Peyer's patch (tissue), 4 donors: Measurements from ENCODE around the gene BTG4. TPM values are rescaled to one million over a fixed set of nuclear protein-coding genes. Genes with fewer than 3 reads are reported as not detected.
A peak's percentile ranks its signal among the peaks of the same experiment; 100 is the strongest.

ENCODE experiments used
- DNase-seq, 3 donors: peaks; one replicate each; pipeline ENCODE4 v3.0.0-alpha.2; 2017 to 2019
- H3K27ac ChIP-seq, 4 donors: fragments of 200-600 bp; sonication (generic); one replicate each; pipeline ENCODE4 v1.5.1; 2016 to 2019
- H3K27me3 ChIP-seq, 2 donors: fragments of 200-600 bp; sonication (generic); one replicate each; pipeline ENCODE4 v1.5.1; 2019
- H3K36me3 ChIP-seq, 3 donors: fragments of 200-600 bp; sonication (generic); one replicate each; pipeline ENCODE4 v1.5.1; 2016 to 2019
- H3K4me1 ChIP-seq, 4 donors: fragments of 200-600 bp; sonication (generic); one replicate each; pipeline ENCODE4 v1.5.1; 2016 to 2019
- H3K4me3 ChIP-seq, 4 donors: fragments of 200-600 bp; sonication (generic); 1 replicate in 3 of 4; 2 replicates in 1 of 4; pipeline ENCODE4 v1.5.1; 2016 to 2019; ENCODE audit warnings: mild to moderate bottlenecking in 1 of 4
- H3K9me3 ChIP-seq, 4 donors: fragments of 200-600 bp; sonication (generic); one replicate each; pipeline ENCODE4 v1.5.1; 2016 to 2019; ENCODE audit warnings: mild to moderate bottlenecking in 1 of 4
- CTCF ChIP-seq, 6 experiments: fragments of 450-650 bp in 4 of 6; fragments of 200-600 bp in 2 of 6; sonication (generic) in 1 of 6; IDR thresholded peaks; one replicate each; pipeline ENCODE4 v1.5.1; 2017 to 2019; ENCODE audit warnings: antibody characterized with exemption in 6 of 6, mild to moderate bottlenecking in 3 of 6, moderate library complexity in 1 of 6
- POLR2A ChIP-seq, 2 donors: fragments of 450-650 bp; IDR thresholded peaks; one replicate each; pipeline ENCODE4 v1.5.1; 2017; ENCODE audit warnings: antibody characterized with exemption in 2 of 2, mild to moderate bottlenecking in 2 of 2, moderate library complexity in 2 of 2
- total RNA-seq, 4 donors: library from RNA; depleted of rRNA; stranded (reverse); fragments of >200 nt; gene quantifications; one replicate each; pipeline ENCODE4 v1.1.0, GENCODE V29; 2016

The BTG4 gene
- total RNA-seq, 4 donors from 2014 or later: not detected

DNA sequence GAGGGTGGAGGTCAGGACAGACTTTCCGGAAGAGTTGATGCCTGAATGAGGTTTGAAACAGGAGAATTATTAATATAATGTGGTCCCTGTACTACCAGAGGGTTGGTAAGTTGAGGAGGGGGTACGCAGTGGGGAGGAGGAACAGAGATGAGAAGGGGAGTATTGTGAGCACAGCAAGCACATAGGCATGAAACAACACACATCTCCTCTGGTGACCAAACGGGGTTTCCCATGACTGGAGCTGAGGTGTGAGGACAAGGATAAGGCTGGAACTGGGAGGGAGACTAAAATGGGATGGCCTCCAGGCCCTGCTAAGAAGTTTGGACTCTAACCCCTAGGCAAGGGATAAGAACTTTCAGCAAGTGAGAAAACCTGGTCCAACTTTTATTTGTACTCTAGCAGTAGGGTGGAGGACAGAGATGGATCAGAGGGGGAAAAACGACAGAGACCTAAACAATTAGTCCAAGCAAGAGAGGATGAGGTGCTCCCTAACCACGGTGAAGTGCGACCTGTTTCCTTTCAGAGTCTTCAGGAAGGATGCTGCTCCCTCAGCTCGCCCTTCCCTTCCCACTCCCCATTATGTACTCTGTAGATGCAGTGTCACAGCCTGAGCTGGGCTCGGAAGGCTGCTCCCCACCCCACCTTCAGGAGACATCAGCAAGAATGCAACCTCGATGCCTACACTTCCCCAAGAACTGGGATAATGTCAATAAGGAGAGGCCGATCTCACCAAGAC is 59.2 kb downstream of the BTG4 start:
- TF ChIP-seq POLR2A (IDR thresholded peaks at IDR 0.05): no peak
- TF ChIP-seq CTCF (IDR thresholded peaks at IDR 0.05): no peak
- Histone ChIP-seq H3K4me3 (no peak overlapping the region), H3K27ac (no peak overlapping the region), H3K9me3 (no peaks in the 10 kb centered on the region), H3K4me1 (no peaks in the 10 kb centered on the region), H3K36me3 (no peaks in the 10 kb centered on the region), H3K27me3 (no peaks in the 10 kb centered on the region)
- no peak for DNase-seq

DNA sequence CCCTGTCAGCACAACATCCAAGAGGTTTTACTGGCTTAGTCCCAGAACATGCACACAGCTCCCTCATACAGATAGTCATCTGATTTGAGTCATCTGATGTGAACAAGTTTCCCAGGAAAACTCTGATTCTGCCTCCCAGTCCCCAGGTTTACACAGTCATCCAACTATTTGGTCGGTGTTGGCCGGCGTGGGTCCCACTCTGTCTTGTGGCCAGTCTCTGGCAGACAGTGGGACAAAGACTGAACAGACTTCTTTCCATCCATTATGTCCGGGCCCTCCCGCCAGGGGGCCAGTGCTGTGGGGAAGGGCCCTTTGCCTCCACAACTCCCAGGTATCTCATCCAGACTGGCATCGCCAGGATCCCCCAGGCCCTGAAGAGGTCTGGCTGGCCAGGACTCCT is 60.0 kb downstream of the BTG4 start:
- Histone ChIP-seq H3K27ac (no peak overlapping the region), H3K36me3 (no peaks in the 10 kb centered on the region), H3K27me3 (no peaks in the 10 kb centered on the region), H3K4me3 (no peak overlapping the region), H3K9me3 (no peaks in the 10 kb centered on the region), H3K4me1 (no peaks in the 10 kb centered on the region)
- no peak for DNase-seq
- no peak for TF ChIP-seq CTCF (IDR thresholded peaks at IDR 0.05)

- peak in 1 of 3 donors; percentile 49 for DNase-seq
These were observed 61.5 kb downstream of the BTG4 start for GRCh38 chr11:111450480-111451320.

GRCh38 chr11:111449696-111450479 is 62.3 kb downstream of the BTG4 start:
- DNase-seq: no peak
- Histone ChIP-seq H3K9me3 (no peaks in the 10 kb centered on the region), H3K4me1 (no peaks in the 10 kb centered on the region), H3K27ac (no peak overlapping the region), H3K4me3 (no peak overlapping the region), H3K27me3 (no peaks in the 10 kb centered on the region), H3K36me3 (no peaks in the 10 kb centered on the region)
- TF ChIP-seq POLR2A (IDR thresholded peaks at IDR 0.05) (no peak), CTCF (IDR thresholded peaks at IDR 0.05) (no peak)

More at GRCh38 chr11:111450480-111451320, 61.5 kb downstream of the BTG4 start:
- no peak overlapping the region for H3K4me3 ChIP-seq
- no peaks in the 10 kb centered on the region for H3K27me3 ChIP-seq
- H3K27ac ChIP-seq: no peak overlapping the region
- TF ChIP-seq POLR2A (IDR thresholded peaks at IDR 0.05): no peak
- no peak for TF ChIP-seq CTCF (IDR thresholded peaks at IDR 0.05)
- H3K36me3 ChIP-seq: no peaks in the 10 kb centered on the region
- no peaks in the 10 kb centered on the region for H3K4me1 ChIP-seq
- H3K9me3 ChIP-seq: no peaks in the 10 kb centered on the region

- Histone ChIP-seq H3K4me1 (no peaks in the 10 kb centered on the region), H3K4me3 (no peak overlapping the region), H3K27me3 (no peaks in the 10 kb centered on the region), H3K27ac (no peak overlapping the region), H3K9me3 (no peaks in the 10 kb centered on the region), H3K36me3 (no peaks in the 10 kb centered on the region)
- no peak for DNase-seq
- TF ChIP-seq CTCF (IDR thresholded peaks at IDR 0.05) (no peak), POLR2A (IDR thresholded peaks at IDR 0.05) (no peak)
These were observed 63.2 kb downstream of the BTG4 start for GRCh38 chr11:111448831-111449557.
